K562 (cell line): ENCODE data around the gene THAP4. TPM values are rescaled to one million over a fixed set of nuclear protein-coding genes. Genes with fewer than 3 reads are reported as not detected.

Experiments used
- ATAC-seq: fragments of 200-7000 bp; cut with Tn5 transposase; 3 replicates; pipeline ENCODE4 v1.9.1; 2020; ENCODE audit warnings: moderate library complexity
- BruUV-seq: library from RNA; stranded (reverse); fragments of 400-500 nt; replicated peaks from 2 replicates; lab custom pipeline; 2021; lab: Mats Ljungman, UMichigan
- CTCF ChIA-PET: fragments of 300-600 bp; formaldehyde crosslinking; extraction: SDS; loops from one replicate; lab custom pipeline; 2021; ENCODE audit warnings: low intra/inter-chr PET ratio; lab: Yijun Ruan, JAX
- POLR2A ChIA-PET: fragments of 300-600, 350-650 bp; sonication (Branson Sonifier 250); formaldehyde crosslinking; extraction: SDS; loops from one replicate; lab custom pipeline; 2021; ENCODE audit warnings: antibody characterized with exemption, inconsistent platforms; lab: Yijun Ruan, JAX
- DNase-seq, 4 experiments: peaks; one replicate each; pipeline versions ENCODE4 v3.0.0 to v3.0.0-alpha.2; 2011 to 2018; ENCODE audit warnings: low spot score in 3 of 4, mixed read lengths in 3 of 4; ENCODE audit errors: extremely low read depth in 1 of 4
- FAIRE-seq: peaks from 2 replicates; lab custom pipeline; 2011; peaks lifted over from hg19 to GRCh38; lab: Jason Lieb, UNC
- H2AFZ ChIP-seq: 2 replicates; pipeline ENCODE4 v1.6.0; 2011; ENCODE audit warnings: low read depth, low read length, control low read depth, inconsistent platforms
- H3K27ac ChIP-seq: fragments of 200-600 bp; 3 replicates; pipeline ENCODE4 v1.8.0; 2011; ENCODE audit warnings: low read depth, mild to moderate bottlenecking, control low read depth, inconsistent platforms, low read length, moderate library complexity, mixed read lengths; ENCODE audit errors: extremely low read depth
- H3K27me3 ChIP-seq, 2 experiments: fragments of 300-600 bp in 1 of 2; 2 replicates in 1 of 2; 3 replicates in 1 of 2; pipeline versions ENCODE4 v1.6.0 to v1.8.0; 2011; ENCODE audit warnings: inconsistent platforms in 2 of 2, low read length in 2 of 2, mild to moderate bottlenecking in 1 of 2, mixed read lengths in 1 of 2, moderate library complexity in 1 of 2; ENCODE audit not compliant: control insufficient read depth in 2 of 2, insufficient read depth in 2 of 2
- H3K36me3 ChIP-seq: fragments of 300-600 bp; 3 replicates; pipeline ENCODE4 v1.8.0; 2011; ENCODE audit warnings: mild to moderate bottlenecking, low read length, inconsistent platforms; ENCODE audit not compliant: control insufficient read depth, insufficient read depth
- H3K4me1 ChIP-seq, 2 experiments: fragments of 200-600 bp in 1 of 2; replicated peaks in 1 of 2; 2 replicates in 1 of 2; 3 replicates in 1 of 2; pipeline versions ENCODE4 v1.5.1 to v1.8.0; 2011; ENCODE audit warnings: inconsistent platforms in 2 of 2, low read length in 2 of 2, mild to moderate bottlenecking in 1 of 2, mixed read lengths in 1 of 2, moderate library complexity in 1 of 2; ENCODE audit not compliant: control insufficient read depth in 2 of 2, insufficient read depth in 2 of 2
- H3K4me2 ChIP-seq: 2 replicates; pipeline ENCODE4 v1.6.1; 2011; ENCODE audit warnings: low read length, control low read depth, inconsistent platforms, mixed read lengths; ENCODE audit not compliant: insufficient read depth
- H3K4me3 ChIP-seq: fragments of 200-600 bp; sonication (generic), shearing (Covaris generic); 2 replicates; pipeline ENCODE4 v1.5.1; 2016; ENCODE audit warnings: control low read depth, inconsistent platforms
- H3K79me2 ChIP-seq: fragments of 200-600 bp; 3 replicates; pipeline ENCODE4 v1.8.0; 2011; ENCODE audit warnings: low read length, inconsistent platforms; ENCODE audit not compliant: control insufficient read depth, insufficient read depth
- H3K9ac ChIP-seq, 2 experiments: 2 replicates each; pipeline versions ENCODE4 v1.6.0 to v1.6.1; 2011; ENCODE audit warnings: low read depth in 2 of 2, low read length in 2 of 2, control low read depth in 1 of 2, inconsistent platforms in 1 of 2, mild to moderate bottlenecking in 1 of 2, mixed read lengths in 1 of 2; ENCODE audit not compliant: insufficient read depth in 1 of 2
- H3K9me1 ChIP-seq: one replicate; pipeline ENCODE4 v1.6.0; 2011; ENCODE audit warnings: inconsistent platforms, mild to moderate bottlenecking, low read length, moderate library complexity; ENCODE audit not compliant: control insufficient read depth, insufficient read depth
- H3K9me3 ChIP-seq: replicated peaks from 2 replicates; pipeline ENCODE4 v1.5.1; 2011; ENCODE audit warnings: low read depth, low read length, inconsistent platforms; ENCODE audit not compliant: control insufficient read depth, insufficient read depth
- H4K20me1 ChIP-seq: replicated peaks from 2 replicates; pipeline ENCODE4 v1.6.1; 2011; ENCODE audit warnings: low read length, inconsistent platforms, mixed read lengths; ENCODE audit not compliant: control insufficient read depth, insufficient read depth
- FOXK1 ChIP-seq: sonication (generic); formaldehyde crosslinking; IDR thresholded peaks from 2 replicates; pipeline ENCODE4 v1.8.0; 2022; ENCODE audit warnings: missing genetic modification reagents, mild to moderate bottlenecking, borderline replicate concordance
- HDAC6 ChIP-seq: IDR thresholded peaks from 2 replicates; pipeline ENCODE4 v1.6.1; 2012; ENCODE audit warnings: low read depth, mild to moderate bottlenecking, control low read depth, inconsistent platforms, low read length, moderate library complexity
- SAFB ChIP-seq: fragments of 200-400 bp; formaldehyde crosslinking; IDR thresholded peaks from 2 replicates; pipeline ENCODE4 v1.6.1; 2017; ENCODE audit warnings: low read depth, low read length, borderline replicate concordance
- SRSF3 ChIP-seq: fragments of 200-400 bp; formaldehyde crosslinking; IDR thresholded peaks from 2 replicates; pipeline ENCODE4 v1.6.1; 2016; ENCODE audit warnings: mild to moderate bottlenecking, low read length, moderate library complexity; ENCODE audit not compliant: insufficient read depth
- TCF15 ChIP-seq: fragments of 250-450 bp; sonication (Bioruptor Pico); IDR thresholded peaks from 2 replicates; pipeline ENCODE4 v1.8.0; 2022; ENCODE audit warnings: moderate library complexity, mild to moderate bottlenecking, inconsistent platforms
- ZNF212 ChIP-seq: fragments of 450-650 bp; formaldehyde crosslinking; IDR thresholded peaks from 2 replicates; pipeline ENCODE4 v1.4.0; 2020; ENCODE audit warnings: mild to moderate bottlenecking
- ZNF436 ChIP-seq: fragments of 250-450, 450-650 bp; sonication (Bioruptor Pico); formaldehyde crosslinking; IDR thresholded peaks from 2 replicates; pipeline ENCODE4 v1.7.0; 2020; ENCODE audit warnings: mild to moderate bottlenecking
- WGBS: fragments of 100-300 bp; shearing (Covaris generic); methylation state at CpG from one replicate; pipeline ENCODE4 v1.1.6; 2016; ENCODE audit warnings: low coverage, mixed read lengths; ENCODE audit not compliant: insufficient coverage; ENCODE audit errors: missing lambda C conversion rate; 5-methylcytosine and 5-hydroxymethylcytosine counted together
- in situ Hi-C: fragments of 300-500 bp; cut with MboI; formaldehyde crosslinking; loops from 4 replicates; pipeline ENCODE4 v1.15.0; 2018; ENCODE audit warnings: inconsistent platforms, mixed read lengths
- intact Hi-C: fragments of 100-400 bp; cut with micrococcal nuclease; formaldehyde crosslinking; loops from 2 replicates; pipeline ENCODE4 v1.14.2; 2022
- polyA plus RNA-seq, 8 experiments: library from polyadenylated mRNA; depleted of rRNA in 4 of 8; stranded (reverse) in 5 of 8; unstranded in 3 of 8; fragments of >200 nt; fragmentation: Nextera tagmentation in 2 of 8; fragmentation: Illumina TruSeq in 1 of 8; extraction: Ambion mirVana in 2 of 8; extraction: Trizol in 1 of 8; gene quantifications; 2 replicates each; pipeline versions ENCODE4 v1.2.1 to v1.2.3, GENCODE V29; 2011 to 2014; ENCODE audit warnings: inconsistent platforms in 1 of 8, missing spikeins in 1 of 8
- total RNA-seq, 7 experiments: library from RNA; depleted of rRNA in 6 of 7; stranded (reverse); fragments of >200 nt in 6 of 7; fragmentation: Illumina TruSeq in 2 of 7; extraction: Trizol in 2 of 7; gene quantifications; 2 replicates each; pipeline versions ENCODE4 v1.2.1 to v1.2.3, GENCODE V29; 2011 to 2021; ENCODE audit warnings: low replicate concordance in 1 of 7
- TF ChIP-seq, protein P1 (sequence below): fragments of 200-800 bp; sonication (Bioruptor generic); IDR thresholded peaks from 2 replicates; pipeline ENCODE4 v1.6.1; 2017; ENCODE audit warnings: missing genetic modification characterization, missing compliant biosample characterization
- TF ChIP-seq, protein P2 (sequence below): conservative IDR thresholded peaks from 2 replicates; pipeline ENCODE4 v1.6.1; 2011; ENCODE audit warnings: low read depth, mild to moderate bottlenecking, low read length; ENCODE audit not compliant: control insufficient read depth
- TF ChIP-seq, protein P3 (sequence below): fragments of 450-650 bp; formaldehyde crosslinking; IDR thresholded peaks from 2 replicates; pipeline ENCODE4 v1.4.0; 2022; ENCODE audit warnings: mild to moderate bottlenecking, moderate library complexity

THAP4 gene
- total and polyA plus RNA-seq, 9 of the 15 experiments (the other 6 are each of a cell fraction or from before 2014, with no cell fraction given): 8.6 to 60.9 (median 43.9) TPM

DNA sequence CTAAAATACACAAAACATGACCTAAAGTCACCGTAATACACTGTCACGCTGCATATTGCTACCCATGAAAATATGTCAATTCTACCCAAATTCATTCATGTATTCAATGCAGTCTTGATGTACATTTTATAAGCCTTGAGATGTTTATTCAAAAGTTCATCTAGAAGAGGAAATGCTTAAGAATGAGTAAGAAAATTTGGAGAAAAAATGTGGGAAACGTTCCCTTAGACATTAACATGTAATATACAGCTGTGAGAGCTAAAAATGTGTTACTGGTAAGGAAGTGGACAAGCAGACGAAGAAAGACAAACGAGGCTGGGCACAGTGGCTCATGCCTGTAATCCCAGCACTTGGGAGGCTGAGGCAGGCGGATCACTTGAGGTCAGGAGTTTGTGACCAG is 37.3 kb downstream of the THAP4 start:
- Histone ChIP-seq H3K9me1 (no peaks in the 10 kb centered on the region), H3K27ac (no peak overlapping the region), H3K9me3 (no peaks in the 10 kb centered on the region), H3K4me2 (no peak overlapping the region), H2AFZ (no peak overlapping the region), H3K79me2 (no peaks in the 10 kb centered on the region), H3K9ac (no peak overlapping the region), H3K27me3 (no peaks in the 10 kb centered on the region), H3K4me1 (no peaks in the 10 kb centered on the region), H4K20me1 (no peaks in the 10 kb centered on the region), H3K4me3 (no peak overlapping the region), H3K36me3 (peaks cover 56% of the 10 kb centered on the region; the same call in 2 of the 3 replicates)
- no peak for FAIRE-seq
- no peak for DNase-seq
- POLR2A ChIA-PET: interaction anchor here (1.1 kb wide), 1 partner anchor 9 kb away, joined by 3 read pairs; no protein-coding TSS in a partner anchor
- intact Hi-C loops (no loop called here), in situ Hi-C loops (no loop called here)
- TF ChIP-seq SAFB (no peak), SRSF3 (no peak), ZNF212 (CRISPR knock-in tag) (no peak), FOXK1 (CRISPR knock-in tag) (no peak), HDAC6 (no peak), TCF15 (CRISPR knock-in tag) (no peak), ZNF436 (CRISPR knock-in tag) (no peak)
- TF ChIP-seq, protein P1, sequence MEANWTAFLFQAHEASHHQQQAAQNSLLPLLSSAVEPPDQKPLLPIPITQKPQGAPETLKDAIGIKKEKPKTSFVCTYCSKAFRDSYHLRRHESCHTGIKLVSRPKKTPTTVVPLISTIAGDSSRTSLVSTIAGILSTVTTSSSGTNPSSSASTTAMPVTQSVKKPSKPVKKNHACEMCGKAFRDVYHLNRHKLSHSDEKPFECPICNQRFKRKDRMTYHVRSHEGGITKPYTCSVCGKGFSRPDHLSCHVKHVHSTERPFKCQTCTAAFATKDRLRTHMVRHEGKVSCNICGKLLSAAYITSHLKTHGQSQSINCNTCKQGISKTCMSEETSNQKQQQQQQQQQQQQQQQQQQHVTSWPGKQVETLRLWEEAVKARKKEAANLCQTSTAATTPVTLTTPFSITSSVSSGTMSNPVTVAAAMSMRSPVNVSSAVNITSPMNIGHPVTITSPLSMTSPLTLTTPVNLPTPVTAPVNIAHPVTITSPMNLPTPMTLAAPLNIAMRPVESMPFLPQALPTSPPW (CRISPR knock-in tag): no peak
- TF ChIP-seq, protein P2, sequence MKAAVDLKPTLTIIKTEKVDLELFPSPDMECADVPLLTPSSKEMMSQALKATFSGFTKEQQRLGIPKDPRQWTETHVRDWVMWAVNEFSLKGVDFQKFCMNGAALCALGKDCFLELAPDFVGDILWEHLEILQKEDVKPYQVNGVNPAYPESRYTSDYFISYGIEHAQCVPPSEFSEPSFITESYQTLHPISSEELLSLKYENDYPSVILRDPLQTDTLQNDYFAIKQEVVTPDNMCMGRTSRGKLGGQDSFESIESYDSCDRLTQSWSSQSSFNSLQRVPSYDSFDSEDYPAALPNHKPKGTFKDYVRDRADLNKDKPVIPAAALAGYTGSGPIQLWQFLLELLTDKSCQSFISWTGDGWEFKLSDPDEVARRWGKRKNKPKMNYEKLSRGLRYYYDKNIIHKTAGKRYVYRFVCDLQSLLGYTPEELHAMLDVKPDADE: no peak
- TF ChIP-seq, protein P3, sequence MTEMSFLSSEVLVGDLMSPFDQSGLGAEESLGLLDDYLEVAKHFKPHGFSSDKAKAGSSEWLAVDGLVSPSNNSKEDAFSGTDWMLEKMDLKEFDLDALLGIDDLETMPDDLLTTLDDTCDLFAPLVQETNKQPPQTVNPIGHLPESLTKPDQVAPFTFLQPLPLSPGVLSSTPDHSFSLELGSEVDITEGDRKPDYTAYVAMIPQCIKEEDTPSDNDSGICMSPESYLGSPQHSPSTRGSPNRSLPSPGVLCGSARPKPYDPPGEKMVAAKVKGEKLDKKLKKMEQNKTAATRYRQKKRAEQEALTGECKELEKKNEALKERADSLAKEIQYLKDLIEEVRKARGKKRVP (CRISPR knock-in tag): no peak
- CTCF ChIA-PET: no interaction called here
- ATAC-seq: no peak
- 85% methylated on average over 6 of the region's 6 CpGs for WGBS
- BruUV-seq: no TSS peak
